HG02763 (cell line): Measurements from ENCODE around the gene AHI1.
A peak's percentile ranks its signal among the peaks of the same experiment; 100 is the strongest.

Experiments used
- ATAC-seq: cut with Tn5 transposase; IDR thresholded peaks from one replicate; pipeline ENCODE4 v1.9.1; 2021; ENCODE audit warnings: mild to moderate bottlenecking, moderate library complexity; ENCODE audit not compliant: unreplicated experiment

The AHI1 gene

GRCh38 chr6:135334169-135334568 lies 163.4 kb downstream of the AHI1 start:
- ATAC-seq, result no peak

DNA sequence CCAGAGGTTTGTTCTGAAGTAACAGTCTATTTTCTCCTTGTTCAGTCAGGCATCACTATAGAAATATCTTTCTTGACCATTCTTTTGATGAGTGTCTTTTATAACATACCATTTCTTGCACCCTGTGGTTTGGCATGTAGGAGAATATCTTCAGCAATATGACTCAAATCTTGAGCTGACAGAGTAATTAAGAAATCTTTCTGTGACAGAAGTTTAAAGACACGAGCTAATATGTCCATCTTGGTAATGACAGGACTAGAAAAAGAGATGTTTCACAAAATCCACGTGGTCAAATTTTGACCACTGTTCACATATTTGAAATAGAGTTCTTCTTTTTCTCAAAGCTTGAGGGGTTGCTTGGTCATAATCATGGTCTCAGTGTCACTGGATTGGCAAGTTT lies 166.5 kb downstream of the AHI1 start:
- ATAC-seq, result no peak

- ATAC-seq, result peak; percentile 88
These were observed 167.4 kb downstream of the AHI1 start for GRCh38 chr6:135329851-135330803.

- no peak for ATAC-seq
These were observed 169.4 kb downstream of the AHI1 start for GRCh38 chr6:135328136-135328535.

DNA sequence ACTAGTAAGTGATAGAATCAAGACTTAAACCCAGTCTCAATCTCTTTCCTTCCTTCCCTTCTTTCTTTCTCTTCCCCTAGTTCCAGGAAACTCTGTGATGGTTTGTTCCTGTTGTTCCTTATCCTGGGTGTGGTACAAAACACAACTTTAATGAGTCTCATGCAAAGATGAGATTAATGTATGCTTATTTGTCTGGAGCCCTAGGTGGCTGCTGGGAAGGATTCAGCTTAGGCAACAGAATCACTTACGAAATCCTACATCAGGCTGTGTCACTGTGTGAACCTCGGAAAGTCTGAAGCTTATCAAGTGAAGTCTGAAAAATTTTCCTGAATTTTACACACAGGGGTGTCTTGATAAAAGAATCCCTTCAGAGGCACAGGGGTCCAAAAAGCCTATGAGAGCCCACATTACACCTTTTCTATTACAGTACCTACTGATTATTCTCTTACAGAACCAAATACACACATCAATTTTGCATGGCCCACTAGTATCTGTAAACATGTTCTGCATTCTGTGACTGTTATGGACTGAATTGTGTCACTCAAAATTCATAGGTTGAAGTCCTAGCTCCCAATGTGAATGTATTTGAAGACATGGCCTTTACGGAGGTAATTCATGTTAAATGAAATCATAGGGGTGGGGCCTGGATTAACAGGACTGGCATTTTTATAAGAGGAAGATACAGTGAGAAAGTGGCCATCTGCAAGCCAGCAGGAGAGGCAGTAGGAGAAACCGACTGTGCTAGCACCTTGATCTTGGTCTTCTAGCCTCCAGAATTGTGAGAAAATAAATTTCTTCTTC lies 171.7 kb downstream of the AHI1 start:
- no peak for ATAC-seq

- ATAC-seq, result no peak
These were observed 173.0 kb downstream of the AHI1 start for GRCh38 chr6:135324531-135324930.

DNA sequence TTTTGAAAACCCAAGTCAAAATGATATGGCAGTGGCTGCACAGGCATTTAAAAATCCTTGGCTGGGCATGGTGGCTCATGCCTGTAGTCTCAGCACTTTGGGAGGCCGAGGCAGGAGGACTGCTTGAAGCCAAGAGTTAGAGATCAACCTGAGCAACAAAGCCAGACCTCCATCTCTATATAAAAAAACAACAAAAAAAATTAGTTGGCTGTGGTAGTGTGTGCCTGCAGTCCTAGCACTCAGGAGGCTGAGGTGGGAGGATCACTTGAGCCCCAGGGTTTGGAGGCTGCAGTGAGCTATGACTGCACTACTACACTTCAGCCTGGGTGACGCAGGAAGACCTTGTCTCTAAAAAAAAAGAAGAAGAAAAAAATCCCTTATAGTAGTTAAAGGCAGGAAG lies 173.6 kb downstream of the AHI1 start:
- no peak for ATAC-seq

- ATAC-seq, result peak; percentile 93
These were observed 174.3 kb downstream of the AHI1 start for GRCh38 chr6:135323202-135323668.

DNA sequence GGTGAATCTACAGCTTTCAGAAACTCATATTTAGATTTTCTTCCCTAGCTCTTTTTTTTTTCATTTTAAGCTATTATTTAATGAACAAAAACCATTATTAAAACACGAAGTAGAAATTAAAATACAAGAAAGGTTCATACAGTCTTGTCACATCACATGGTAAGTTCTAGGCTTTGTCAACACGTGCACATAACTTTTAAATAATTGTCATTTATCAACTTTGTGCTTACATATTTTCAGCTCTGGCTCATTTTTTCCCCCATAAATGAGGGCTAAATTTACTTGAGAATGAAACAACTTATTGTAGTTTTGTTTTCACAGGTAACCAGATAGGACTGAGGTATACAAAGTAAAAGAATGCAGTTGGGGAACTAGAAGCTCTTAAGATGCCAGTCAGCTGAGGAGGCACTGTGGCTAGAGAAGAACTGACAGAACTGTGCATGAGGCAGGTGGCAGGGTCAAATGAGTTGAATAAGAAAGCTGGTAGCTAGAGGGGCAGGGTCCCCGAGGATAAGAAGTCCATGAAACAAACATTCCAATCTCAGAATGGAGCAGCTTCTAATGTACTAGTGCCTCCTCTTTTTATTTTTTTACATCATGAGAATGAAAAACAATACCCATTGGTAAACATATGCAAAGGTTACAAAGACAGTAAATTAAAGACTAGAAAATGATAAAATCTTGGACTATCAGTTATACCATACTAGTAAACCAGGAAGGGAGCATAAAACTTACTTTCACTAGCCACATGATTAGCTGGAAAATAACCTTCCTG lies 174.9 kb downstream of the AHI1 start:
- peak; percentile 72 for ATAC-seq

GRCh38 chr6:135320721-135321621 lies 176.6 kb downstream of the AHI1 start:
- no peak for ATAC-seq

DNA sequence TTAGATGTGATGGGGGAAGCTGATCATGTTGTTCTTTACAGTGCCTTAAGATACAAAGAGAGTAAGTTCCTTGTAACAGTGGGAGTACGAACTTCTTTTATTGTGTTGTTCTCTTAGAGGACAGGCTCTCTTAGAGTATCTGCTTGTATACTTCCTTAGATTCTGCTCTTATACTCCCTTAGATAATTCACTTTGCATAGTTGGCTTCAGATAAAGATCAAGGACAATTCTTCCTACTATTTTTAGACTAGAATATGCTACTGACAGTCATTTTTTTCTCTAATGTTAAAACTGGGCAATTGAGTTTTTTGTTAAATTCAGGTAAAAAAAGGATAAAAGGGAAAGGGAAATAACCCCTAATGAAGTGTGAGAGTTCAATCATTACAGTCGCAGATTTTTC lies 177.7 kb downstream of the AHI1 start:
- ATAC-seq, result no peak

GRCh38 chr6:135318738-135319469 lies 178.6 kb downstream of the AHI1 start:
- ATAC-seq, result no peak

GRCh38 chr6:135314543-135314942 lies 183.0 kb downstream of the AHI1 start:
- ATAC-seq, result no peak

DNA sequence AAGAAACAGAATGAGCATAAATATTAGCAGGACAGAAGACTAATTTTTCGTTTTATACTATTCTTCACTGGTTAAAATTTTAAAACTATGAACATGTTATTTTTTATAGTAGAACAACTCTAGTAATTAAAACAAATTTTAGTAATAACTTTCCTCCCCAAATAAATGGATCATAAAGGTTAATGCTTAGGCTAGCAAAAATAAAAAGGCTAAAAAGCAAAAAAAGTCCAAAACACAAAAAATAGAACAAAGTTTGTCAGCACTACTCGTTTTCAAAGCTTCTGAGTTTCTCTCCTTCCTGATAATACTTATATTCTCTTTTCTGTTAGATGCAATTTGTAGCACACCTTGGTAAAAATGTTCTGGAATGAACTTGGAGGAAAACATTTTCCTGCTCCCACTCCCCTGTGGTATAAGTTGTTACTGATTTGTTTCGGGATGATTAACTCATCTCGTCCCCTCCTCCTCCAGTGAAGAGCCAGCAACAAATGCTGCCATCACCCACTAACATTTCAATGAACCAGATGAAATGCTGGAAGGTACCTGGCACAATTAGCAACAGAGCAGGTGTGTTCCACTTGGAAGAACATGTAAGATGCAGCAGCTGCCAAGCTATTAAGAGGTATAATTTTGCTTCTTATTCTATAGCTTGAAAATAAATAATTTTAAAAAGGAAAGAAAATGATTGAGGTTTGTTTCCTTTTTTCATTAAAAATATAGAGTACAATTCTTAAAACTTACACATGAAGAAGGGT lies 185.9 kb downstream of the AHI1 start:
- ATAC-seq, result no peak

GRCh38 chr6:135310291-135310690 lies 187.2 kb downstream of the AHI1 start:
- no peak for ATAC-seq

DNA sequence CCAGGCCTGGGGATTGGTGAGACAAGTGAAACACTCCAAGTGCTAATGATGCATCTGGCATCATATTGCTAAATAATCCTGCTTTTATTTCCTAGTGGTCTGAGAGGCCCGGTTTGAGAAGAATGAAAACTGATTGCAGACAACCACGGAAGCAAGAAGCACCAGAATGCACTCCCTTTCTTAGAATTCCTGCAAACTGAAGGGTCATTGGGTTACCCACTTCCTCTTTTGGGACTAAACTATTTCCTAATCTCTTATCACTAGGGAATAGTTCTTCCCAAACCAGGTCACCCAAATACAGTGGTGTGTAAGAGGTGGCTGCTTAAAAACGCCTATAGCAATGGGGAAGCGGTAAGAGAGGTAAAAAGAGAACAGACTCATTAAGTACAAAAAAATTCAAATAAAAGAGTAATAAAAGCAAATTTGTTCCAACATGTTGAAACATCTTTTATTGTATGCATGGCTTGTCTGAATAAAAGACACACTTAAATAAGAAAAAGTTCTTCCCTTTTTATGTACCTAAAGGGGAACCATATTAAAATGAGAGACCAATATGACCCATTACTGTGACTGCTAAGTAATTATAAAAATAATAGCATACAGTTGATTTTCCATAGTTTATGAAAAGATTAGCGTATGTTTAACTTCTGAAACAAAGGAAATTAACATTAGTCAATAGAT lies 190.7 kb downstream of the AHI1 start:
- no peak for ATAC-seq

- no peak for ATAC-seq
These were observed 191.4 kb downstream of the AHI1 start for GRCh38 chr6:135306166-135306565.

DNA sequence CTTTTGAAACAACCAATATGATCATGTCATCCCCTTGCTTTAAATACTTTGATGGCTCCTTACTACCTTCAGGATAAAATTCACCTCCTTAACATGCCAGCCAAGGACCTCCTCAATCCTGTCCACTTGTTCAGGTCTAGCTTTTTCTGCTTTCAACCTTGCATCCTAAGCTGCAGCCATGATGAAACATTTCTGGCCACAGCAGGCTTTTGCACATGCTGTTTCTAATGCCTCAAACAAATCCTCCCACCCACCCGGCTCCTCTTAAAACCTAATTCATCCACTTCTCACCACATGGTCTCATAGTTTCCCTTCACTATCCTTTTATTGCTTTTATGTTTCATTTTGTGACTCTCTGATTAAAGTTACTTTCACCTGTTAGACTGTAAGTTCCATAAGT lies 191.9 kb downstream of the AHI1 start:
- ATAC-seq, result no peak
